GM21390 (cell line): Measurements from ENCODE around the gene TENT4A.
A peak's percentile ranks its signal among the peaks of the same experiment; 100 is the strongest.
"Not testable (repeated sequence)": the region's sequence is repeated elsewhere in the genome, so short reads cannot be mapped to it uniquely, and the experiment has no call there.

ENCODE experiments used
- ATAC-seq: cut with Tn5 transposase; IDR thresholded peaks from one replicate; pipeline ENCODE4 v1.9.1; 2021; ENCODE audit not compliant: unreplicated experiment

Gene TENT4A

GRCh38 chr5:6713274-6714225 lies at the start of gene TENT4A:
TSS of gene TENT4A (plus strand) at chr5:6713432. CDS start at chr5:6713984, 552 bp downstream.
- peak; percentile 17 for ATAC-seq

- ATAC-seq: no peak
These were observed 46.5 kb upstream of the TENT4A start for GRCh38 chr5:6666762-6667161.

GRCh38 chr5:6667648-6668047 lies 45.6 kb upstream of the TENT4A start:
- ATAC-seq: no peak

GRCh38 chr5:6668717-6669116 lies 44.5 kb upstream of the TENT4A start:
- ATAC-seq: not testable (repeated sequence)

GRCh38 chr5:6673031-6673430 lies 40.2 kb upstream of the TENT4A start:
- no peak for ATAC-seq

- no peak for ATAC-seq
These were observed 39.3 kb upstream of the TENT4A start for GRCh38 chr5:6673963-6674362.

- no peak for ATAC-seq
These were observed 38.8 kb upstream of the TENT4A start for GRCh38 chr5:6674421-6674820.

GRCh38 chr5:6674886-6675285 lies 38.3 kb upstream of the TENT4A start:
- no peak for ATAC-seq

- ATAC-seq: no peak
These were observed 37.3 kb upstream of the TENT4A start for GRCh38 chr5:6675784-6676491.

GRCh38 chr5:6676702-6677101 lies 36.5 kb upstream of the TENT4A start:
- ATAC-seq: no peak

- no peak for ATAC-seq
These were observed 34.8 kb upstream of the TENT4A start for GRCh38 chr5:6678385-6678784.

- ATAC-seq: no peak
These were observed 32.3 kb upstream of the TENT4A start for GRCh38 chr5:6680922-6681321.

GRCh38 chr5:6681682-6682081 lies 31.6 kb upstream of the TENT4A start:
- ATAC-seq: no peak

- no peak for ATAC-seq
These were observed 31.0 kb upstream of the TENT4A start for GRCh38 chr5:6682239-6682638.

GRCh38 chr5:6683241-6683640 lies 30.0 kb upstream of the TENT4A start:
- ATAC-seq: no peak

- ATAC-seq: no peak
These were observed 29.2 kb upstream of the TENT4A start for GRCh38 chr5:6684075-6684474.

- ATAC-seq: no peak
These were observed 26.7 kb upstream of the TENT4A start for GRCh38 chr5:6686501-6686900.

- no peak for ATAC-seq
These were observed 26.3 kb upstream of the TENT4A start for GRCh38 chr5:6686915-6687409.

GRCh38 chr5:6687505-6687904 lies 25.7 kb upstream of the TENT4A start:
- ATAC-seq: no peak

- ATAC-seq: no peak
These were observed 20.3 kb upstream of the TENT4A start for GRCh38 chr5:6692906-6693305.

GRCh38 chr5:6698696-6699095 lies 14.5 kb upstream of the TENT4A start:
- ATAC-seq: no peak

- ATAC-seq: no peak
These were observed 13.9 kb upstream of the TENT4A start for GRCh38 chr5:6699357-6699756.
